Endothelial cell of umbilical vein (primary cell): ENCODE results near the gene CRACR2A. TPM values are rescaled to one million over a fixed set of nuclear protein-coding genes. Genes with fewer than 3 reads are reported as not detected.

ENCODE experiments used
- BruUV-seq: library from RNA; stranded (reverse); fragments of 400-500 nt; replicated peaks from 2 replicates; lab custom pipeline; 2021; lab: Mats Ljungman, UMichigan
- CTCF ChIA-PET: fragments of 300-600, 350-600 bp; sonication (Branson Sonifier 250); formaldehyde crosslinking; loops from one replicate; lab custom pipeline; 2021; ENCODE audit warnings: antibody characterized with exemption, inconsistent platforms; lab: Charles Lee
- POLR2A ChIA-PET: fragments of 300-600, 350-600 bp; sonication (Branson Sonifier 250); formaldehyde crosslinking; loops from one replicate; lab custom pipeline; 2021; ENCODE audit warnings: antibody characterized with exemption, inconsistent platforms; lab: Charles Lee
- DNase-seq: peaks from one replicate; pipeline ENCODE4 v3.0.0-alpha.2; 2011; ENCODE audit warnings: low read depth, low spot score
- FAIRE-seq: peaks from 2 replicates; lab custom pipeline; 2011; peaks lifted over from hg19 to GRCh38; lab: Jason Lieb, UNC
- H2AFZ ChIP-seq: 2 replicates; pipeline ENCODE4 v1.6.0; 2012; ENCODE audit warnings: low read depth, low read length, control low read depth, inconsistent platforms
- H3K27ac ChIP-seq: 2 replicates; pipeline ENCODE4 v1.5.1; 2011; ENCODE audit warnings: low read depth, mild to moderate bottlenecking, control low read depth, low read length, moderate library complexity; ENCODE audit not compliant: insufficient read depth
- H3K27me3 ChIP-seq, 2 experiments: 2 replicates each; pipeline versions ENCODE4 v1.6.0 to v1.6.1; 2011; ENCODE audit warnings: low read length in 2 of 2, mixed read lengths in 1 of 2; ENCODE audit not compliant: control insufficient read depth in 2 of 2, insufficient read depth in 2 of 2
- H3K36me3 ChIP-seq, 2 experiments: 2 replicates in 1 of 2; 3 replicates in 1 of 2; pipeline ENCODE4 v1.5.1; 2011; ENCODE audit warnings: low read length in 2 of 2, mild to moderate bottlenecking in 1 of 2, moderate library complexity in 1 of 2; ENCODE audit not compliant: control insufficient read depth in 2 of 2, insufficient read depth in 2 of 2; ENCODE audit errors: extremely low read depth in 1 of 2
- H3K4me1 ChIP-seq: 3 replicates; pipeline ENCODE4 v1.5.1; 2011; ENCODE audit warnings: mild to moderate bottlenecking, low read length; ENCODE audit not compliant: control insufficient read depth, insufficient read depth; ENCODE audit errors: extremely low read depth
- H3K4me2 ChIP-seq: 2 replicates; pipeline ENCODE4 v1.6.1; 2011; ENCODE audit warnings: low read length, control low read depth, mixed read lengths; ENCODE audit not compliant: insufficient read depth
- H3K4me3 ChIP-seq, 3 experiments: fragments of 200-600 bp in 1 of 3; sonication (generic), shearing (Covaris generic) in 1 of 3; replicated peaks in 1 of 3; 2 replicates each; pipeline ENCODE4 v1.5.1; 2011 to 2016; ENCODE audit warnings: control low read depth in 3 of 3, low read length in 3 of 3, mild to moderate bottlenecking in 2 of 3, inconsistent platforms in 1 of 3, low read depth in 1 of 3, moderate library complexity in 1 of 3; ENCODE audit not compliant: insufficient read depth in 1 of 3
- H3K79me2 ChIP-seq: 2 replicates; pipeline ENCODE4 v1.6.0; 2012; ENCODE audit warnings: low read length, inconsistent platforms; ENCODE audit not compliant: control insufficient read depth, insufficient read depth
- H3K9ac ChIP-seq: replicated peaks from 2 replicates; pipeline ENCODE3; 2011; ENCODE audit warnings: low read length, control low read depth; ENCODE audit not compliant: insufficient read depth; ENCODE audit errors: extremely low read depth
- H3K9me1 ChIP-seq: replicated peaks from 3 replicates; pipeline ENCODE4 v1.6.0; 2011; ENCODE audit warnings: mild to moderate bottlenecking, low read length; ENCODE audit not compliant: control insufficient read depth, insufficient read depth; ENCODE audit errors: extremely low read depth
- H3K9me3 ChIP-seq: replicated peaks from 2 replicates; pipeline ENCODE4 v1.5.1; 2012; ENCODE audit warnings: low read length, inconsistent platforms; ENCODE audit not compliant: control insufficient read depth, insufficient read depth
- H4K20me1 ChIP-seq: replicated peaks from 2 replicates; pipeline ENCODE3; 2011; ENCODE audit warnings: mild to moderate bottlenecking, low read length; ENCODE audit not compliant: control insufficient read depth, insufficient read depth; ENCODE audit errors: extremely low read depth
- CTCF ChIP-seq, 2 donors: IDR thresholded peaks; 1 replicate in 1 of 2; 2 replicates in 1 of 2; pipeline ENCODE4 v1.5.1; 2011; ENCODE audit warnings: low read length in 2 of 2, mild to moderate bottlenecking in 2 of 2, moderate library complexity in 2 of 2, control low read depth in 1 of 2, inconsistent platforms in 1 of 2, low read depth in 1 of 2; ENCODE audit not compliant: insufficient read depth in 1 of 2; ENCODE audit errors: extremely low read depth in 1 of 2
- EZH2 ChIP-seq: IDR thresholded peaks from 2 replicates; pipeline ENCODE4 v1.6.1; 2012; ENCODE audit warnings: borderline replicate concordance, low read depth, mild to moderate bottlenecking, moderate library complexity, low read length, inconsistent platforms; ENCODE audit not compliant: severe bottlenecking
- FOS ChIP-seq: IDR thresholded peaks from 2 replicates; pipeline ENCODE4 v1.6.1; 2011; ENCODE audit warnings: mild to moderate bottlenecking, low read length, moderate library complexity, borderline replicate concordance; ENCODE audit not compliant: insufficient read depth
- GATA2 ChIP-seq: IDR thresholded peaks from 2 replicates; pipeline ENCODE4 v1.7.0; 2011; ENCODE audit warnings: low read depth, mild to moderate bottlenecking, moderate library complexity, mixed read lengths, low read length; ENCODE audit not compliant: insufficient read length, insufficient read depth
- JUN ChIP-seq: IDR thresholded peaks from 2 replicates; pipeline ENCODE4 v1.6.1; 2011; ENCODE audit warnings: borderline replicate concordance, low read depth; ENCODE audit not compliant: insufficient read length, insufficient read depth
- MAX ChIP-seq: IDR thresholded peaks from 2 replicates; pipeline ENCODE4 v1.6.1; 2011; ENCODE audit not compliant: insufficient read depth, insufficient read length
- MYC ChIP-seq: IDR thresholded peaks from one replicate; pipeline ENCODE4 v1.6.1; 2011; ENCODE audit warnings: mild to moderate bottlenecking, low read depth, low read length
- POLR2A ChIP-seq: IDR thresholded peaks from 2 replicates; pipeline ENCODE4 v1.6.1; 2012; ENCODE audit warnings: low read depth, mild to moderate bottlenecking, control low read depth, low read length
- POLR2AphosphoS5 ChIP-seq: IDR thresholded peaks from 2 replicates; pipeline ENCODE4 v1.6.1; 2012; ENCODE audit warnings: low read depth, mild to moderate bottlenecking, control low read depth, low read length, moderate library complexity; ENCODE audit not compliant: insufficient read depth
- dilution Hi-C: fragments of 300-500 bp; cut with MboI; formaldehyde crosslinking; loops from one replicate; pipeline ENCODE4 v1.15.0; 2019; ENCODE audit warnings: low sequenced_read_pairs; ENCODE audit not compliant: extremely low pct_ligation_motif_present
- intact Hi-C: fragments of 100-400 bp; cut with micrococcal nuclease; formaldehyde crosslinking; loops from one replicate; pipeline ENCODE4 v1.10.0; 2022
- polyA plus RNA-seq, 4 experiments: library from polyadenylated mRNA; depleted of rRNA in 3 of 4; stranded (reverse) in 3 of 4; unstranded in 1 of 4; fragments of >200 nt; gene quantifications; 2 replicates each; pipeline versions ENCODE4 v1.2.1 to v1.2.3, GENCODE V29; 2011 to 2012; ENCODE audit warnings: missing spikeins in 1 of 4
- total RNA-seq: library from RNA; stranded (reverse); gene quantifications from 2 replicates; pipeline ENCODE4 v1.2.3, GENCODE V29; 2021

Gene CRACR2A
- total and polyA plus RNA-seq, 2 donors (not counting 3 experiments of a cell fraction or from before 2014, with no cell fraction given): 4.4 to 15.9 TPM

- Histone ChIP-seq H3K36me3 (no peaks in the 10 kb centered on the region), H3K4me2 (no peak overlapping the region), H4K20me1 (peaks cover 2% of the 10 kb centered on the region), H3K9ac (no peak overlapping the region), H3K4me3 (no peak overlapping the region), H3K9me3 (no peaks in the 10 kb centered on the region), H3K4me1 (no peaks in the 10 kb centered on the region), H3K27ac (no peak overlapping the region), H2AFZ (no peak overlapping the region), H3K9me1 (no peaks in the 10 kb centered on the region), H3K27me3 (peaks cover 0 to 2% of the 10 kb centered on the region in 2 experiments), H3K79me2 (no peaks in the 10 kb centered on the region)
- ChIA-PET CTCF (no interaction called here), POLR2A (no interaction called here)
- TF ChIP-seq MAX (no peak), EZH2 (no peak), JUN (no peak), POLR2A (no peak), POLR2AphosphoS5 (no peak), CTCF (IDR thresholded peaks at IDR 0.05; ENCODE audit: extremely low read depth in 1 of 2, insufficient read depth in 1 of 2, low read depth in 1 of 2, low read length in 2 of 2) (no peak), MYC (no peak), GATA2 (no peak), FOS (no peak)
- FAIRE-seq (no peak), DNase-seq (no peak)
- dilution Hi-C loops: no loop called here
- no TSS peak for BruUV-seq
- intact Hi-C loops: no loop called here
Measured at GRCh38 chr12:3571323-3571722, 181.6 kb downstream of the CRACR2A start.
